ENCODE measurements around the gene FAM240A.

DNA sequence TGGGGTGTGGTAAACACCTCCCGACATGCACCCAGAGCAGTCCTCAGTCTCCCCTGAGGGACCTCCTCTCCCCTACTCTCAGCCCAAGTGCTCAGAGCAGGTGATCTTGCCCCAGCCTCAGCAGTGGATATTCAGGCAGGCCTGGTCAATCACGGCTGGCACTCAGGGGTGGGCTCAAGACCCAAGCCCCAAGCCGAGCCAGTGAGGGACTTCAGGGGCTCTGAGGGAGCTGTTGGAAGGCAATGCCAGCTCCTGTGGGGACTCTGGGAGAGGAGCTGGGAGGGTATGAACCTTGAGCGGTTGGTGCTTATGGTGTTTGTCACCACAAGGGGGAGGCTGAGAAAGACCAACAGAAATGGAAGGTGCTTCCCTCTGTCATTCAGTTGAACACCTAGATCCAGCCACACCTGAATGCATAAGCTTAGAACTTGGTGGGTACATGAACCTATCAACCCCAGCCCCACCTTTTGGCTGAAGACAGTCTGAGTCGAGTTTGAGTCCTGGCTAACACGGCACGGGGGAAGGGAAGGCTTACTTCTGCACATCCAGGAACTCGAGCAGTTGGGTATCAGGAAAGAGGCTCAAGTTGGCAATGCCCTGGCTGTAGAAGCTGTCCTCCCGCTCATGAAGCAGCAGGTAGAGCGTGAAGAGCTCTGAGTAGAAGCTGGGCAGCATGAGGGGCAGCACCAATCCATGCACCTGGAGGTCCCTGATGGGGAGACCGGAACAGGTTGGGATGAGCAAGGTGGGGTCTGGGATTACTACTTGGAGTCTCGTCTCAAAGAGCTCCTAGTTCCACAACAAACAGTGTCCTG is 61.9 kb downstream of the FAM240A start:
- TF ChIP-seq, protein P1, sequence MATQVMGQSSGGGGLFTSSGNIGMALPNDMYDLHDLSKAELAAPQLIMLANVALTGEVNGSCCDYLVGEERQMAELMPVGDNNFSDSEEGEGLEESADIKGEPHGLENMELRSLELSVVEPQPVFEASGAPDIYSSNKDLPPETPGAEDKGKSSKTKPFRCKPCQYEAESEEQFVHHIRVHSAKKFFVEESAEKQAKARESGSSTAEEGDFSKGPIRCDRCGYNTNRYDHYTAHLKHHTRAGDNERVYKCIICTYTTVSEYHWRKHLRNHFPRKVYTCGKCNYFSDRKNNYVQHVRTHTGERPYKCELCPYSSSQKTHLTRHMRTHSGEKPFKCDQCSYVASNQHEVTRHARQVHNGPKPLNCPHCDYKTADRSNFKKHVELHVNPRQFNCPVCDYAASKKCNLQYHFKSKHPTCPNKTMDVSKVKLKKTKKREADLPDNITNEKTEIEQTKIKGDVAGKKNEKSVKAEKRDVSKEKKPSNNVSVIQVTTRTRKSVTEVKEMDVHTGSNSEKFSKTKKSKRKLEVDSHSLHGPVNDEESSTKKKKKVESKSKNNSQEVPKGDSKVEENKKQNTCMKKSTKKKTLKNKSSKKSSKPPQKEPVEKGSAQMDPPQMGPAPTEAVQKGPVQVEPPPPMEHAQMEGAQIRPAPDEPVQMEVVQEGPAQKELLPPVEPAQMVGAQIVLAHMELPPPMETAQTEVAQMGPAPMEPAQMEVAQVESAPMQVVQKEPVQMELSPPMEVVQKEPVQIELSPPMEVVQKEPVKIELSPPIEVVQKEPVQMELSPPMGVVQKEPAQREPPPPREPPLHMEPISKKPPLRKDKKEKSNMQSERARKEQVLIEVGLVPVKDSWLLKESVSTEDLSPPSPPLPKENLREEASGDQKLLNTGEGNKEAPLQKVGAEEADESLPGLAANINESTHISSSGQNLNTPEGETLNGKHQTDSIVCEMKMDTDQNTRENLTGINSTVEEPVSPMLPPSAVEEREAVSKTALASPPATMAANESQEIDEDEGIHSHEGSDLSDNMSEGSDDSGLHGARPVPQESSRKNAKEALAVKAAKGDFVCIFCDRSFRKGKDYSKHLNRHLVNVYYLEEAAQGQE (IDR thresholded peaks at IDR 0.05): no peak
- TF ChIP-seq MAX (IDR thresholded peaks at IDR 0.05) (no peak), RAD21 (IDR thresholded peaks at IDR 0.05) (no peak), GABPA (IDR thresholded peaks at IDR 0.05 in 1 of 2, conservative IDR thresholded peaks at IDR 0.05 in 1 of 2) (no peak), ATF3 (IDR thresholded peaks at IDR 0.05) (no peak), SP1 (IDR thresholded peaks at IDR 0.05) (no peak)
- TF ChIP-seq, protein P2, sequence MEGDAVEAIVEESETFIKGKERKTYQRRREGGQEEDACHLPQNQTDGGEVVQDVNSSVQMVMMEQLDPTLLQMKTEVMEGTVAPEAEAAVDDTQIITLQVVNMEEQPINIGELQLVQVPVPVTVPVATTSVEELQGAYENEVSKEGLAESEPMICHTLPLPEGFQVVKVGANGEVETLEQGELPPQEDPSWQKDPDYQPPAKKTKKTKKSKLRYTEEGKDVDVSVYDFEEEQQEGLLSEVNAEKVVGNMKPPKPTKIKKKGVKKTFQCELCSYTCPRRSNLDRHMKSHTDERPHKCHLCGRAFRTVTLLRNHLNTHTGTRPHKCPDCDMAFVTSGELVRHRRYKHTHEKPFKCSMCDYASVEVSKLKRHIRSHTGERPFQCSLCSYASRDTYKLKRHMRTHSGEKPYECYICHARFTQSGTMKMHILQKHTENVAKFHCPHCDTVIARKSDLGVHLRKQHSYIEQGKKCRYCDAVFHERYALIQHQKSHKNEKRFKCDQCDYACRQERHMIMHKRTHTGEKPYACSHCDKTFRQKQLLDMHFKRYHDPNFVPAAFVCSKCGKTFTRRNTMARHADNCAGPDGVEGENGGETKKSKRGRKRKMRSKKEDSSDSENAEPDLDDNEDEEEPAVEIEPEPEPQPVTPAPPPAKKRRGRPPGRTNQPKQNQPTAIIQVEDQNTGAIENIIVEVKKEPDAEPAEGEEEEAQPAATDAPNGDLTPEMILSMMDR (IDR thresholded peaks at IDR 0.05; ENCODE audit: low read depth, low read length, missing input control): no peak
